ENCODE measurements around the gene ANKFN1. TPM values are rescaled to one million over a fixed set of nuclear protein-coding genes. Genes with fewer than 3 reads are reported as not detected.

The ANKFN1 gene
- total RNA-seq, 1 experiment from 2014 or later = not detected

GRCh38 chr17:56558088-56558487 is 404.8 kb downstream of the ANKFN1 start:
- H3K9me3 ChIP-seq (ENCODE audit: control insufficient read depth, low read depth, low read length) = no peaks in the 10 kb centered on the region
- no peak for TF ChIP-seq CTCF (conservative IDR thresholded peaks at IDR 0.05)
- H3K23me2 ChIP-seq (ENCODE audit: insufficient read length, low read depth, low read length, poor library complexity, severe bottlenecking) = no peaks in the 10 kb centered on the region
- H2BK12ac ChIP-seq (ENCODE audit: insufficient read length, low read depth, low read length) = no peak overlapping the region
- H3K79me2 ChIP-seq (ENCODE audit: insufficient read depth, low read length) = no peaks in the 10 kb centered on the region
- H2AK5ac ChIP-seq (ENCODE audit: insufficient read length, low read length) = no peak overlapping the region
- no peaks in the 10 kb centered on the region for H3K27me3 ChIP-seq (ENCODE audit: insufficient read depth, low read length)
- H3K4me1 ChIP-seq (ENCODE audit: insufficient read depth, low read length) = no peaks in the 10 kb centered on the region
- no peak overlapping the region for H3K23ac ChIP-seq (ENCODE audit: insufficient read length, low read depth, low read length)
- no peak overlapping the region for H2BK20ac ChIP-seq (ENCODE audit: low read depth, low read length, poor library complexity, severe bottlenecking)
- no peak overlapping the region for H2BK15ac ChIP-seq (ENCODE audit: low read depth, low read length)
- no peak overlapping the region for H3K18ac ChIP-seq (ENCODE audit: insufficient read length, low read depth, low read length)
- H3K56ac ChIP-seq (ENCODE audit: insufficient read length, low read depth, low read length) = no peak overlapping the region
- H2BK120ac ChIP-seq (ENCODE audit: low read depth, low read length, poor library complexity, severe bottlenecking) = no peak overlapping the region
- no peaks in the 10 kb centered on the region for H3K79me1 ChIP-seq (ENCODE audit: insufficient read depth, low read depth, low read length, poor library complexity, severe bottlenecking)
- Mint-ChIP-seq H3K36me3 (ENCODE audit: insufficient read depth in 1 of 3, low read depth in 3 of 3) (no peaks in the 10 kb centered on the region; a peak in 1 of 7 replicates), H3K9me3 (no peaks in the 10 kb centered on the region; a peak in 1 of 5 replicates), H3K27ac (no peak overlapping the region), H3K27me3 (ENCODE audit: low read depth) (no peaks in the 10 kb centered on the region), H3K4me1 (peaks cover 0 to 6% of the 10 kb centered on the region in 2 experiments; a peak in 1 of 4 replicates), H3K4me3 (no peak overlapping the region)
- no peak overlapping the region for H3T11ph ChIP-seq (ENCODE audit: low read length)
- no peak overlapping the region for H3K4ac ChIP-seq (ENCODE audit: low read depth, low read length)
- no peak for DNase-seq
- no CpG with 5 or more reads among the region's 7 CpGs for WGBS (ENCODE audit: extremely low coverage, insufficient read length, low lambda C conversion rate)
- no peak overlapping the region for H3K4me2 ChIP-seq (ENCODE audit: insufficient read depth, insufficient read length, low read length)
- no peak overlapping the region for H3K27ac ChIP-seq (ENCODE audit: insufficient read length, low read depth, low read length)
- no peak overlapping the region for H4K5ac ChIP-seq (ENCODE audit: insufficient read length, low read depth, low read length)
- H4K8ac ChIP-seq (replicated peaks; ENCODE audit: insufficient read length, low read depth, low read length) = no peak overlapping the region
- H4K91ac ChIP-seq (ENCODE audit: insufficient read length, low read depth, low read length) = no peak overlapping the region
- H2AFZ ChIP-seq (ENCODE audit: low read length) = no peak overlapping the region
- H2BK5ac ChIP-seq (ENCODE audit: insufficient read length, low read length) = no peak overlapping the region
- H3K14ac ChIP-seq (ENCODE audit: insufficient read depth, low read length) = no peak overlapping the region; the same call in 1 of the 2 replicates
- H4K20me1 ChIP-seq (ENCODE audit: control insufficient read depth, insufficient read depth, insufficient read length) = no peaks in the 10 kb centered on the region
- no peak overlapping the region for H3K9ac ChIP-seq (ENCODE audit: extremely low read depth, insufficient read length, low read length)
